GM12873 (cell line): ENCODE results near the gene COL26A1.

Experiments
- CTCF ChIP-seq: IDR thresholded peaks from 2 replicates; pipeline ENCODE4 v1.5.1; 2012; ENCODE audit warnings: low read depth, mild to moderate bottlenecking, moderate library complexity, low read length, control low read depth; ENCODE audit not compliant: insufficient read depth; ENCODE audit errors: missing control alignments

Gene COL26A1

DNA sequence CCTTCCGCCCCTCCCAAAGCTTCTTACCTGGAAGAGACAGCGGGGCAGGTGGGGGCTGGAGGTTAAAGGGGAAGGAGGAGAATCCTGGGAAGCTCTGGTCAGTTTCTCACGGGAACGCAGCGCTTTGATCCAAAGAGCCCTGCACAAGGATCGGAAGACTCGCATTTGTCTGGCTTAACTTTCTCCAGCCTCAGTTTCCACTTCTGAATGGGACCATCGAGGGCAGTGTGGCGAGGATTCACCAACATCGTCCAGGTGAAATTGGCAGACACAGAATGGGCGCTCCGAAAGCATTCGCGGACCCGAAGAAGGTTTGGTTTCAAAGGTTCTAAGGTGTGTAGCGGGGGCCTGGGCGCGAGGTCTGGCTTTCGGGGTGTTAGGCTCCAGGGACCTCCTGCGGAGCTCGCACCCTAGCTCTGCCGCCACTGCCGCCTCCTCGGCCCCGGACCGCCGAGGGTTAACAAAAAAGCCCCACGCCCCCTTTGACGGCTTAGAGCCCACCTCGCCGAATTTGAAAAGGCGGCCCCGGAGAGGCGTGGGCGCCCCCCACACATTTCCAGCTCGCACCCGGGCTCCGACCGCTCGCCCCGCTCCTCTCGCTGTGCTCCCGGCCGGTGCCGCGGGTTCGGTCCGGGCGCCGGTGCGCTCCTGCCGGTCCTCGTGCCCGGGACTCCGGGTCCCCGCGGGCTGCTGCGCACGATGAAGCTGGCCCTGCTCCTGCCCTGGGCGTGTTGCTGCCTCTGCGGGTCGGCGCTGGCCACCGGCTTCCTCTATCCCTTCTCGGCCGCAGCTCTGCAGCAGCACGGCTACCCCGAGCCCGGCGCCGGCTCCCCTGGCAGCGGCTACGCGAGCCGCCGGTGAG is at the start of gene COL26A1:
Gene COL26A1 (plus strand): TSS at position 542 of the 862 bp plus-strand sequence. CDS start 158 bp downstream, at position 700.
- TF ChIP-seq CTCF, result no peak

GRCh38 chr7:101315336-101315735 is 47.3 kb upstream of the COL26A1 start:
- peak; percentile 76 for TF ChIP-seq CTCF

DNA sequence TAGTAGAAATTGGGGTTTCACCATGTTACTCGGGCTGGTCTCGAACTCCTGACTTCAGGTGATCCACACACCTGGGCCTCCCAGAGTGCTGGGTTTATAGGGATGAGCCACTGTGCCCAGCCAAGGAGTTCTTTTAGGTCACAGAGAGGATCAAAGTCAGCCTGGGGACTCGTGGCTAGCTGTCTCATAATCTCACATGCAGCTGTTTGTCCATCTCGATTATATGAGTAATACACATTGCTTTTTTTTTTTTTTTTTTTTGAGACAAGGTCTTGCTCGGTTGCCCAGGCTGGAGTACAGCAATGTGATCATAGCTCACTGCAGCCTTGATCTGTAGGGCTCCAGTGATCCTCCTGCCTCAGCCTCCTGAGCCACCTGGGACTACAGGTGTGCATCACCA is 43.3 kb upstream of the COL26A1 start:
- TF ChIP-seq CTCF, result no peak

DNA sequence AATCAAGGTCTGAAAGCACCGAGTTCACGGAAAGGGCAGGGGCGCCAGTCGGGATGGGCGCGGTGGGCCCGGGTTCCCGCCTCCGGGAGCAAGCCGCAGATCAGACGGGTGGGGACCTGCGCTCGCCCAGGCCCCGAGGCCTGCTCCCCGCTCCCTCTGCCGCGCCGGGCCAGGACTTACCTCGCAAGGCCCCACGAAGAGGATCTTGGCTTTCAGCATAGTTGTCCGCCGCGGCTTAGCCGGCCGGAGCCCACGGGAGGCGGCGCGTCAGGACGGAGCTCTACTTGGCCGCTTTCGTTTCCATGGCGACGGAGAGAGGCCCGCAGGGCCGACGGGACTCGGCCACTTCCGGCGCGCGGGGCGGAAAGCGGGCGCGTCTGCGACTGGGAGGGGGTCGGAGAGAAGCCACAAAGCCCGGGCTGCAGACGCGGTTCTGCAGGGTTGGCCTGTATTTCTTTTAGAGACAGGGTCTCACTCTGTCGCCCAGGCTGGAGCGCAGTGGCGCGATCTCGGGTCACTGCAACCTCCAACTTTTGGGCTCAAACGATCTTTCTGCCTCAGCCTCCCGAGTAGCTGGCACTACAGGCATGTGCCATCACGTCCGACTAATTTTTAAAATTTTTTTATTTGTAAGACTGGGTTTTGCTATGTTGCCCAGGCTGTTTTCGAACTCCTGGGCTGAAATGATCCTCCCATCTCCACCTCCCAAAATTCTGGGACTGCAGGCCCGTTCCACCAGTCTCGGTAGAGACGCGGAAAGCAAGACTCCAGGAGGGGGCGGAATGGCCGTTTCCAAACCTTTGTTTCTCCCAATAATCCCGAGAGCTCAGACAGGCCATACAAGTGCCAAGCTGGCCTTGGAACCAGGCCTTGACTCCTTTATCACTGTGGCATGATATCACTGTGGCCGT is 40.9 kb upstream of the COL26A1 start, which contains the start of gene IFT22:
Gene IFT22 (minus strand): TSS at position 322 of the 911 bp plus-strand sequence. CDS start 103 bp downstream, at position 219.
- no peak for TF ChIP-seq CTCF

DNA sequence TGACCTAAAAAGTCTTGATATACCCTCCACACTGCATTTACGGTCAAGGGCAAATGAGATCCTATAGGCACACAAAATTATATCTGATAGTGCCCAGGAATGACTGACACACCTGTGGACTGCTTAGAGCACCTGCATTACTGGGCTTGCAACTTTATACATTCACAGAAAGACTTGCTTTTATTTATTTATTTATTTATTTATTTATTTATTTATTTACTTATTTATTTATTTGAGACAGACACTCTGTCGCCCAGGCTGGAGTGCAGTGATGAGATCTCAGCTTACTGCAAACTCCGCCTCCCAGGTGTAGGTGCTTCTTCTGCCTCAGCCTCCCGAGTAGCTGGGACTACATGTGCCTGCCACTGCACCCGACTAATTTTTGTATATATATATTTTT is 34.5 kb upstream of the COL26A1 start:
- no peak for TF ChIP-seq CTCF

DNA sequence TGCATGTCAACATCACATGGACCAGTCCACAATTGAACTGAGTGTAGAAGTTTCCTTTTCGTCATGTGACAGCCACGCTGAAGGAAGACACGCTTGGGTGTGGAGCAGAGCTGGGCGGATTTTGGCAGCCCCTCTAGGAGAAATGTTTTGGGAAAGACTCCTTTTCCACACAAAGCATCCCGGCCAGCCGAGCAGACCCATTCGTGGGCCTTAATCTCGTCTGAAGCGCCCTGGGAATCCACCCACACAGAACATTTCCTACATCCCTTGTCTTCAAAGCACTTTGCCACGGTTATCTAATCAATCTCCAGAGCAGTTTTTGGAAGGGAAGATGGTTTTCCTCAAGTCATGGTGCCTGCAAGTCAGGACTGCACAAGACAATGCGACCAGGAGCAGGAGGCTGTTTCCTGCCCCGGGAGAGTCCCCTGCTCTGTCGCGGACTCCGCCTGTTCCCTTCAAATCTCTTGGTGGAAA is 32.6 kb upstream of the COL26A1 start:
- TF ChIP-seq CTCF, result no peak

GRCh38 chr7:101332026-101332425 is 30.6 kb upstream of the COL26A1 start:
- TF ChIP-seq CTCF, result no peak
